GM12801 (cell line): ENCODE measurements around the gene P3H3.

Experiments
- CTCF ChIP-seq: IDR thresholded peaks from one replicate; pipeline ENCODE4 v1.5.1; 2011; ENCODE audit warnings: control low read depth; ENCODE audit not compliant: insufficient read length; ENCODE audit errors: extremely low read depth

The P3H3 gene

GRCh38 chr12:6829536-6830220 lies 1.5 kb downstream of the P3H3 start:
- TF ChIP-seq CTCF, result no peak

DNA sequence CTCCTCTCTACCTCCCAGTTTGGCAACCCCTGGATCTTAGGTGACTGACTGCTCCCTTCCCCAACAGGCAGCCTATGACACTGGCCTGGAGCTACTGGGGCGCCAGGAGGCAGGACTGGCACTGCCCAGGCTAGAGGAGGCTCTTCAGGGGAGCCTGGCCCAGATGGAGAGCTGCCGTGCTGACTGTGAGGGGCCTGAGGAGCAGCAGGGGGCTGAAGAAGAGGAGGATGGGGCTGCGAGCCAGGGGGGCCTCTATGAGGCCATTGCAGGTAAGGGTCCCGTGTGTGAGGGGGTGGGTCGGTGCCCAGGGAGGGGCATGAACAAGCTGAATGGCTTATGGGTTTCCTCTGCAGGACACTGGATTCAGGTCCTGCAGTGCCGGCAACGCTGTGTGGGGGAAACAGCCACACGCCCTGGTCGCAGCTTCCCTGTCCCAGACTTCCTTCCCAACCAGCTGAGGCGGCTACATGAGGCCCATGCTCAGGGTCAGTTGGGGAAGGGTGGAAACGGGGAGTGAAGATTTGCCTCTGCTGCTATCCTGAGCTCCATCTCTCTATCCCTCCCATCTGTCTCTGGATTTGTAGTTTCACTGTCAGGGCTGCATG lies 2.2 kb downstream of the P3H3 start:
- TF ChIP-seq CTCF, result no peak

DNA sequence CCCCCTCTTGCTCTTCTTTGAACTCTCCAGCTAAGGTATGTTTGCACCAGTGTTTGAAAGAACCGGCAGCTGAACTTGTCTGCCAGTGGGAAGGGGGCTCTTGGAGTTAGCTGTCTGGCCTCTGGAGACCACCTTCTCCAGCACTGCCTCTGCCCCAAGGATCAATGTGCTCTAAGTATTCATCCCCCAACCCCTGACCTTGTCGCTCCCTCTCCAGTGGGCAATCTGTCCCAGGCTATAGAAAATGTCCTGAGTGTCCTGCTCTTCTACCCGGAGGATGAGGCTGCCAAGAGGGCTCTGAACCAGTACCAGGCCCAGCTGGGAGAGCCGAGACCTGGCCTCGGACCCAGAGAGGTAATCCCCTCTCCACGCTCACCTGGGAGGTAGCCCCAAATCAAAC lies 2.8 kb downstream of the P3H3 start:
- TF ChIP-seq CTCF, result no peak

GRCh38 chr12:6831450-6831995 lies 3.3 kb downstream of the P3H3 start:
- no peak for TF ChIP-seq CTCF

DNA sequence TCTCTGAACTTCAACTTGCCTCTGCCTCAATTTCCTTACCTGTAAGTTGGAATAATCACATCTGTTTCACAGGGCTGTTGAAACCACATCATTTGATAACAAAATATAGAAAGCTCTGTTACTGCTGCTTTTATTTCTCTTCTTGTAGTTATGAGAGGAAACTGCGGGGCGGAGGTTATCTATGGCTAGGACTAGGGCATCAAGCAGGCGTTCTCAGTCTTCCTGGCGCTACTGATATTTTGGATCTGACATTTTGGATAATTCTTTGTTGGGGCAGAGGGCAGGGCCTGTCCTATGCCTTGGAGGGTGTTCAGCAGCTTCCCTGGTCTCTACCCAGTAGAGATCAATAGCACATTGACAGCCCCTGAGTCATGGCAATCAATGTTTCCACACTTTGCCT lies 3.9 kb downstream of the P3H3 start:
- TF ChIP-seq CTCF, result no peak

- no peak for TF ChIP-seq CTCF
Measured at GRCh38 chr12:6833189-6833890, 5.1 kb downstream of the P3H3 start.

DNA sequence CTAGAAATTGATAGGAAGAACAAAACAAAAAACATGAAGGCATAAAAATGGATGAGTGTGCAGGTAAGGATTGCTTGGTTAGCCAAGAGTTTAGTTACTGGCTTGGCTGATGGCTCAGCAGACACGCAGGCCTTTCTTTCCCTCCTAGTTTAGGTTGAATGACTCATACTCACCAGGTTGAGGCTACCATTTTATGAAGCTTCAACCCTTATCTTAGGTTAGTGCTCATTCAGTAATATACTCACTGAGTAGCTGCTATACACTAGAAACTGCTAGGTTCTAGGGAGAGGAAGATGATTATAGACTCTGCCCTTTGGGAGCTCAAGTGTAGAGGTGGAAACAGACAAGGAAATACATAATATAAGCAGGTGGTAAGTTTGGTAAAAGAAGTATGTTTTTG lies 6.0 kb downstream of the P3H3 start:
- TF ChIP-seq CTCF, result no peak
